ENCODE results near the gene WDR38.

Gene WDR38

GRCh38 chr9:124858330-124859046, 5.2 kb downstream of the WDR38 start:
- Mint-ChIP-seq H3K27me3 (ENCODE audit: low read depth) (no peaks in the 10 kb centered on the region), H3K9me3 (no peaks in the 10 kb centered on the region), H3K36me3 (ENCODE audit: low read depth) (peaks cover 41% of the 10 kb centered on the region), H3K4me3 (no peak overlapping the region), H3K27ac (no peak overlapping the region), H3K4me1 (ENCODE audit: low read depth) (peaks cover 16% of the 10 kb centered on the region)
- no peak for DNase-seq (ENCODE audit: low spot score)

GRCh38 chr9:124859803-124860581, 6.7 kb downstream of the WDR38 start:
- Mint-ChIP-seq H3K36me3 (ENCODE audit: low read depth) (peaks cover 41% of the 10 kb centered on the region), H3K4me3 (peak overlapping the region; percentile 98), H3K4me1 (ENCODE audit: low read depth) (peaks cover 20% of the 10 kb centered on the region), H3K9me3 (no peaks in the 10 kb centered on the region), H3K27ac (peak overlapping the region; percentile 97), H3K27me3 (ENCODE audit: low read depth) (no peaks in the 10 kb centered on the region)
- DNase-seq (ENCODE audit: low spot score) = no peak

GRCh38 chr9:124860582-124861341, 7.5 kb downstream of the WDR38 start:
- peak overlapping the region; percentile 97 for H3K27ac Mint-ChIP-seq
- H3K9me3 Mint-ChIP-seq = no peaks in the 10 kb centered on the region
- H3K27me3 Mint-ChIP-seq (ENCODE audit: low read depth) = no peaks in the 10 kb centered on the region
- H3K4me1 Mint-ChIP-seq (ENCODE audit: low read depth) = peaks cover 20% of the 10 kb centered on the region
- DNase-seq (ENCODE audit: low spot score) = no peak
- peaks cover 41% of the 10 kb centered on the region for H3K36me3 Mint-ChIP-seq (ENCODE audit: low read depth)
- H3K4me3 Mint-ChIP-seq = peak overlapping the region; percentile 98

GRCh38 chr9:124861342-124862229, 8.3 kb downstream of the WDR38 start, which contains the start of the genes ARPC5L and RPL35:
Gene ARPC5L, plus strand, starts transcription at chr9:124862130. Its CDS starts 7,161 bp downstream, at chr9:124869291.
Gene RPL35, minus strand, starts transcription at chr9:124861957. Its CDS starts 45 bp downstream, at chr9:124861912.
- H3K9me3 Mint-ChIP-seq = no peaks in the 10 kb centered on the region
- H3K27ac Mint-ChIP-seq = peak within 1 kb of the TSS; percentile 97
- peaks cover 41% of the 10 kb centered on the region for H3K36me3 Mint-ChIP-seq (ENCODE audit: low read depth)
- H3K4me1 Mint-ChIP-seq (ENCODE audit: low read depth) = peaks cover 20% of the 10 kb centered on the region
- H3K4me3 Mint-ChIP-seq = peak within 1 kb of the TSS; percentile 98
- H3K27me3 Mint-ChIP-seq (ENCODE audit: low read depth) = no peaks in the 10 kb centered on the region
- DNase-seq (ENCODE audit: low spot score) = peak; percentile 95

- Mint-ChIP-seq H3K4me3 (peak overlapping the region; percentile 68), H3K27me3 (ENCODE audit: low read depth) (no peaks in the 10 kb centered on the region), H3K4me1 (ENCODE audit: low read depth) (peaks cover 30% of the 10 kb centered on the region), H3K27ac (peak overlapping the region; percentile 49), H3K9me3 (no peaks in the 10 kb centered on the region), H3K36me3 (ENCODE audit: low read depth) (peaks cover 34% of the 10 kb centered on the region)
- DNase-seq (ENCODE audit: low spot score) = no peak
Observed at GRCh38 chr9:124863371-124863871, 10.2 kb downstream of the WDR38 start.

GRCh38 chr9:124868511-124869465, 15.5 kb downstream of the WDR38 start:
- Mint-ChIP-seq H3K4me1 (ENCODE audit: low read depth) (peaks cover 36% of the 10 kb centered on the region), H3K27me3 (ENCODE audit: low read depth) (no peaks in the 10 kb centered on the region), H3K36me3 (ENCODE audit: low read depth) (peaks cover 35% of the 10 kb centered on the region), H3K4me3 (peak overlapping the region; percentile 89), H3K27ac (peak overlapping the region; percentile 96), H3K9me3 (no peaks in the 10 kb centered on the region)
- DNase-seq (ENCODE audit: low spot score) = peak; percentile 95

GRCh38 chr9:124869466-124869985, 16.3 kb downstream of the WDR38 start:
- H3K4me1 Mint-ChIP-seq (ENCODE audit: low read depth) = peaks cover 36% of the 10 kb centered on the region
- no peaks in the 10 kb centered on the region for H3K9me3 Mint-ChIP-seq
- peak; percentile 42 for DNase-seq (ENCODE audit: low spot score)

GRCh38 chr9:124869986-124870560, 16.8 kb downstream of the WDR38 start:
- peaks cover 36% of the 10 kb centered on the region for H3K4me1 Mint-ChIP-seq (ENCODE audit: low read depth)
- peak overlapping the region; percentile 89 for H3K4me3 Mint-ChIP-seq
- H3K36me3 Mint-ChIP-seq (ENCODE audit: low read depth) = peaks cover 43% of the 10 kb centered on the region
- peak; percentile 90 for DNase-seq (ENCODE audit: low spot score)
- H3K27ac Mint-ChIP-seq = peak overlapping the region; percentile 93
- no peaks in the 10 kb centered on the region for H3K9me3 Mint-ChIP-seq
- H3K27me3 Mint-ChIP-seq (ENCODE audit: low read depth) = no peaks in the 10 kb centered on the region

More at GRCh38 chr9:124869466-124869985, 16.3 kb downstream of the WDR38 start:
- Mint-ChIP-seq H3K36me3 (ENCODE audit: low read depth) (peaks cover 37% of the 10 kb centered on the region), H3K27me3 (ENCODE audit: low read depth) (no peaks in the 10 kb centered on the region), H3K27ac (peak overlapping the region; percentile 93), H3K4me3 (peak overlapping the region; percentile 89)

GRCh38 chr9:124870723-124871122, 17.5 kb downstream of the WDR38 start:
- peak overlapping the region; percentile 93 for H3K27ac Mint-ChIP-seq
- H3K36me3 Mint-ChIP-seq (ENCODE audit: low read depth) = peaks cover 49% of the 10 kb centered on the region
- no peaks in the 10 kb centered on the region for H3K9me3 Mint-ChIP-seq
- peaks cover 36% of the 10 kb centered on the region for H3K4me1 Mint-ChIP-seq (ENCODE audit: low read depth)
- H3K4me3 Mint-ChIP-seq = peak overlapping the region; percentile 89
- H3K27me3 Mint-ChIP-seq (ENCODE audit: low read depth) = no peaks in the 10 kb centered on the region
- DNase-seq (ENCODE audit: low spot score) = no peak

- H3K36me3 Mint-ChIP-seq (ENCODE audit: low read depth) = peaks cover 53% of the 10 kb centered on the region
- H3K9me3 Mint-ChIP-seq = no peaks in the 10 kb centered on the region
- no peaks in the 10 kb centered on the region for H3K27me3 Mint-ChIP-seq (ENCODE audit: low read depth)
- peak overlapping the region; percentile 93 for H3K27ac Mint-ChIP-seq
- peak overlapping the region; percentile 89 for H3K4me3 Mint-ChIP-seq
- DNase-seq (ENCODE audit: low spot score) = no peak
- peaks cover 36% of the 10 kb centered on the region for H3K4me1 Mint-ChIP-seq (ENCODE audit: low read depth)
Observed at GRCh38 chr9:124871156-124871561, 17.9 kb downstream of the WDR38 start.

GRCh38 chr9:124873664-124874063, 20.4 kb downstream of the WDR38 start:
- H3K27me3 Mint-ChIP-seq (ENCODE audit: low read depth) = no peaks in the 10 kb centered on the region

More at GRCh38 chr9:124873664-124874063, 20.4 kb downstream of the WDR38 start:
- H3K36me3 Mint-ChIP-seq (ENCODE audit: low read depth) = peaks cover 65% of the 10 kb centered on the region
- peaks cover 25% of the 10 kb centered on the region for H3K4me1 Mint-ChIP-seq (ENCODE audit: low read depth)
- no peak for DNase-seq (ENCODE audit: low spot score)
- H3K27ac Mint-ChIP-seq = no peak overlapping the region
- H3K4me3 Mint-ChIP-seq = no peak overlapping the region
- no peaks in the 10 kb centered on the region for H3K9me3 Mint-ChIP-seq
